ENCODE measurements around the gene NOTCH3.

Gene NOTCH3

GRCh38 chr19:15241259-15241910 lies 40.6 kb upstream of the NOTCH3 start:
- no peak for ATAC-seq (ENCODE audit: low read depth)
- Histone ChIP-seq H3K27ac (ENCODE audit: poor library complexity, severe bottlenecking) (no peak overlapping the region), H3K36me3 (ENCODE audit: low read depth) (peaks cover 82% of the 10 kb centered on the region), H3K27me3 (ENCODE audit: insufficient read depth, poor library complexity, severe bottlenecking) (no peaks in the 10 kb centered on the region), H3K4me1 (ENCODE audit: insufficient read depth, poor library complexity, severe bottlenecking) (no peaks in the 10 kb centered on the region), H3K9me3 (ENCODE audit: severe bottlenecking) (no peaks in the 10 kb centered on the region), H3K4me3 (ENCODE audit: severe bottlenecking) (no peak overlapping the region)
- peak; percentile 49 for DNase-seq (ENCODE audit: low spot score)
- TF ChIP-seq, protein P1, sequence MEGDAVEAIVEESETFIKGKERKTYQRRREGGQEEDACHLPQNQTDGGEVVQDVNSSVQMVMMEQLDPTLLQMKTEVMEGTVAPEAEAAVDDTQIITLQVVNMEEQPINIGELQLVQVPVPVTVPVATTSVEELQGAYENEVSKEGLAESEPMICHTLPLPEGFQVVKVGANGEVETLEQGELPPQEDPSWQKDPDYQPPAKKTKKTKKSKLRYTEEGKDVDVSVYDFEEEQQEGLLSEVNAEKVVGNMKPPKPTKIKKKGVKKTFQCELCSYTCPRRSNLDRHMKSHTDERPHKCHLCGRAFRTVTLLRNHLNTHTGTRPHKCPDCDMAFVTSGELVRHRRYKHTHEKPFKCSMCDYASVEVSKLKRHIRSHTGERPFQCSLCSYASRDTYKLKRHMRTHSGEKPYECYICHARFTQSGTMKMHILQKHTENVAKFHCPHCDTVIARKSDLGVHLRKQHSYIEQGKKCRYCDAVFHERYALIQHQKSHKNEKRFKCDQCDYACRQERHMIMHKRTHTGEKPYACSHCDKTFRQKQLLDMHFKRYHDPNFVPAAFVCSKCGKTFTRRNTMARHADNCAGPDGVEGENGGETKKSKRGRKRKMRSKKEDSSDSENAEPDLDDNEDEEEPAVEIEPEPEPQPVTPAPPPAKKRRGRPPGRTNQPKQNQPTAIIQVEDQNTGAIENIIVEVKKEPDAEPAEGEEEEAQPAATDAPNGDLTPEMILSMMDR (IDR thresholded peaks at IDR 0.05; ENCODE audit: poor library complexity, severe bottlenecking) = no peak

DNA sequence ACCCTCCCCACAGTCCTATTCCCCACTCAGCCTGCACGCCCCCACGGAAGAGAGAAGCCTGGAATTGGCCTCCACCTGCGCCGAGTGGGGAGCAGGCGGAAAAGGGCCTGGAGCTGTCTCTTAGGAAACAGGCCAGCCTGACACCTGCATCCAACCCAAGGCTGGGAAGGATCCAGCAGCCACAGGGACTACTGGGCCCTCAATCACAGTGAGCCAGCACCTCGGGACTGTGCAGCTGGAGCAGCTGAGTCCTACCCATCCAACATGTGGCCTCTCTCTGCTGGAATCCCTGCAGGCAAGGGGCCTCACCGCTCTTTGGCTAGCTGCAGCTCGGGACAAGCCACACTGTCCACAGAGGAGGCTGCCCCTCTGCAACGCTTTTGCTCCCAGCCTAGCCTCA lies 39.7 kb upstream of the NOTCH3 start:
- H3K27ac ChIP-seq (ENCODE audit: poor library complexity, severe bottlenecking) = no peak overlapping the region
- H3K36me3 ChIP-seq (ENCODE audit: low read depth) = peaks cover 79% of the 10 kb centered on the region

GRCh38 chr19:15239337-15239949 lies 38.6 kb upstream of the NOTCH3 start:
- peak; percentile 52 for DNase-seq (ENCODE audit: low spot score)
- no peaks in the 10 kb centered on the region for H3K9me3 ChIP-seq (ENCODE audit: severe bottlenecking)
- H3K4me3 ChIP-seq (ENCODE audit: severe bottlenecking) = no peak overlapping the region
- no peaks in the 10 kb centered on the region for H3K27me3 ChIP-seq (ENCODE audit: insufficient read depth, poor library complexity, severe bottlenecking)
- ATAC-seq (ENCODE audit: low read depth) = no peak
- peaks cover 69% of the 10 kb centered on the region for H3K36me3 ChIP-seq (ENCODE audit: low read depth)
- TF ChIP-seq, protein P1 (IDR thresholded peaks at IDR 0.05; ENCODE audit: poor library complexity, severe bottlenecking) = no peak
- peaks cover under 1% of the 10 kb centered on the region for H3K4me1 ChIP-seq (ENCODE audit: insufficient read depth, poor library complexity, severe bottlenecking)
- no peak overlapping the region for H3K27ac ChIP-seq (ENCODE audit: poor library complexity, severe bottlenecking)

More for the DNA sequence above, 39.7 kb upstream of the NOTCH3 start:
- H3K9me3 ChIP-seq (ENCODE audit: severe bottlenecking) = no peaks in the 10 kb centered on the region
- TF ChIP-seq, protein P1 (IDR thresholded peaks at IDR 0.05; ENCODE audit: poor library complexity, severe bottlenecking) = no peak
- H3K27me3 ChIP-seq (ENCODE audit: insufficient read depth, poor library complexity, severe bottlenecking) = no peaks in the 10 kb centered on the region
- ATAC-seq (ENCODE audit: low read depth) (no peak), DNase-seq (ENCODE audit: low spot score) (no peak)
- H3K4me1 ChIP-seq (ENCODE audit: insufficient read depth, poor library complexity, severe bottlenecking) = no peaks in the 10 kb centered on the region
- no peak overlapping the region for H3K4me3 ChIP-seq (ENCODE audit: severe bottlenecking)

DNA sequence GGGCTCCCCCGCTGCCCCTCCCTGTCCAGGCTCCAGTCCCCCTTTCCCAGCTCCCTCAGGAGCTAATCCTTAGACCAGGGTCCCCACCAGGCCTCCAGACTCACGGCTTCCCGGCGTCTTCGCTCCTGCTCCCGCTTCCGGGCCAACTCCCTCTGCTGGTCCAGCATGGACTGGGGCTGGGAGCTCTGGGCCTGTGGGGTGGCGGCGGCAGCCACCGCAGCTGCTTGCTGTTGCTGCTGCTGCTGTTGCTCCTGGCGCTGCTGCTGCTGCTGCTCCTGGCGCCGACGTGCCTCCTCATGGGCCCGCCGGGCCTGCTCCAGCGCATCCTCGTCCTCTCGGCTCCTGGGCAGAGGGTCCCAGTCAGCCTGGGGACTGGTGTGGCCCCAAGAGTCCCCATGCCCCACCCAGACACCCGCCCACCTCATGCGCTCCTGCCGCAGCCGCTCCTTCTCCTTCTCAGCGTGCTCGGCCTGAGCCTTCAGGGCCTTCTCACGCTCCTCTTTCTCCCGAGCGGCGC lies 37.9 kb upstream of the NOTCH3 start:
- no peak for ATAC-seq (ENCODE audit: low read depth)
- H3K36me3 ChIP-seq (ENCODE audit: low read depth) = peaks cover 64% of the 10 kb centered on the region
- H3K4me1 ChIP-seq (ENCODE audit: insufficient read depth, poor library complexity, severe bottlenecking) = peaks cover 4% of the 10 kb centered on the region
- TF ChIP-seq, protein P1 (IDR thresholded peaks at IDR 0.05; ENCODE audit: poor library complexity, severe bottlenecking) = no peak
- H3K9me3 ChIP-seq (ENCODE audit: severe bottlenecking) = no peaks in the 10 kb centered on the region
- peak; percentile 43 for DNase-seq (ENCODE audit: low spot score)
- H3K27ac ChIP-seq (ENCODE audit: poor library complexity, severe bottlenecking) = no peak overlapping the region
- no peak overlapping the region for H3K4me3 ChIP-seq (ENCODE audit: severe bottlenecking)
- H3K27me3 ChIP-seq (ENCODE audit: insufficient read depth, poor library complexity, severe bottlenecking) = no peaks in the 10 kb centered on the region
